Midbrain (tissue), 1 donor: Measurements from ENCODE around the gene DAO.
"Not testable (repeated sequence)": the region's sequence is repeated elsewhere in the genome, so short reads cannot be mapped to it uniquely, and the experiment has no call there.

Experiments
- DNase-seq: peaks from one replicate; lab custom pipeline; 2025; lab: John Stamatoyannopoulos, UW

Gene DAO

DNA sequence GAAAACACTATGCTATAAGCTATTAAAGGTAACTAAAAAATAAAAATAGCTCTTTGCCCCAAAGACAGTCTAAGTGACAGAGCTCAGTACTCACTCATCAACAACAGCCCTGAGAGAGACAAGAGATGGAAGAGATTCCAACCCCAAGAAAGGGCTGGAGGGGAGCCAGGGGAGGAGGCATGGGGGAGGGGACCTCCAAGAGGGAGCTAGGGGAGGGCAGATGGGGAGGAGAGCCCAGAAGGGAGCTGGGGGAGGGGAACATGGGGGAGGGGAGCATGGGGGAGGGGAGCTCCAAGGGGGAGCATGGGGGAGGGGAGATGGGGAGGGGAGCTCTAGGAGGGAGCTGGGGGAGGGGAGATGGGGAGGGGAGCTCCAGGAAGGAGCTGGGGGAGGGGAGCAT, 30.2 kb upstream of the DAO start:
- DNase-seq = no peak

DNA sequence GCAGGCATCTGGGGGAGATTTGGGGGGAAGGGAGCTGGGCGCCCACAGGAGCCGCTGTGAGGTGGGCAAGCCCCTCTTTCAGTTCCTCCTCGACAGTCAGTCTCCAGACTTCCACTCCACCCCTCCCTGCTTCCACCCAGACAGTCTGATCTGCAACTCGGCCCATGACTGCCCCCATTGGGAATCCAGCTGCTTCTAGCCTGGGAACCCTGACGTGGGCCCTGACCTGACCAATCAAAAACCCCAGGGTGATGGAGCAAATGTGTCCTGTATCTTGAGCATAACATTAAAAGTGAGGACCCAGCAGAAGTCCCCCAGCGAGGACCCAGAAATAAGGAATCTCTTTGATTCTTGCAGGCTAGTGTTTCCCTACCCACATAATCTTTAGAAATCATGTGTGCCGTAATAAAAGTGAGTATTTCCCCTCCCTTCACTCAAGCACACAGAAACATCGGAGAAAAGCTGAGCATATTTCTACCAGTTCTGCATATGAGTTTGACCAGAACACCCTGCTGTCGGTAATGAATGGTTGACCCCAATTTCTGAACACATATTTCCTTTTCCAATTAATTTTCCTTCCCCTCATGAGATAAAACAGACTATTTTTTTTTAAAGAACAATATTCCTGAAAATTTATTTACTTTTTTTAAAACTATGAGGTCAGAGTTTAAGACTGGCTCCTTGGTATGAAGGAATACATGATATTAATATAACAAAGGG, 28.9 kb upstream of the DAO start:
- peak; percentile 33 for DNase-seq

GRCh38 chr12:108852674-108853309, 27.1 kb upstream of the DAO start:
- no peak for DNase-seq

- DNase-seq = no peak
These were observed 26.5 kb upstream of the DAO start for GRCh38 chr12:108853426-108853825.

GRCh38 chr12:108853981-108854446, 25.9 kb upstream of the DAO start:
- DNase-seq = no peak

- no peak for DNase-seq
These were observed 25.2 kb upstream of the DAO start for GRCh38 chr12:108854451-108855283.

DNA sequence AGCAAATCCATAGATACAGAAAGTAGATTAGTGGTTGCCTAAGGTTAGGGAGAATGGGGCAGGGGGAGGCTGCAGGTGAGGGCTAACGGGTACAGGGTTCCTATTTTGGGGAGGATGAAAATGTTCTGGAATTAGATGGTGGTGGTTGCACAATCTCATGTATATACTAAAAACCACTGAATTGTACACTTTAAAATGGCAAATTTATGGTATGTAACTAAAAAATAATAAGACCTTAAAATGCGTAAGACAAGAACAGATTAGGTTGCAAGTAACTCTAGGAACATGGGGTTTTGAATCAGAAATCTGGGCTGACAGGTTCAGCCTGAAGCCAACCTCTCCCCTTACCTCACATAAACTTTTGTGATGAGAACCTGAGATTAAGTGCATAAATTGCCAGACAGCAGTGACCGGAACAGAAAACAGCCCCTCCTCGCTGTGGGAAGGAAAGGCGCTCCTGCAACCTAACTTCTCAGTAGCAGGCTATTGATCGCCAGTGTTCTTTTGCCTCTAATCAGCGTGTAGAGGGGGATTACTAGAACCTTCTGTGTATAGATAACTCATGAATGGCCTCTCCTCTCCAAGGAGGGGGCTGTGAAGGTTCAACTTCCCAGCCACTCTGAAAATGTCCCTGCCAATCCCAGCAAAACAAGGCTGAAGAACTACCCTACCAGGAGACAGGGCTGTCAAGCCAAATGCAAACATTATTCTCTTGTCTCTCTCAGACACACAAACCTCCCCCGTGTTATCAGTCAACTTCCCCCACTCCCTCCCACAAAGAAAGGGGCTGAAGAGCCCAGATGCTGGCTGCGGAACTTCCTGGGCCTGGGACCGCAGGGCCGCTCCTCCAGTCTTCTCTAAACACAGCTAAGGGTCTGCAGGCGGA, 24.4 kb upstream of the DAO start:
- no peak for DNase-seq

GRCh38 chr12:108856170-108856427, 23.8 kb upstream of the DAO start:
- DNase-seq = no peak

DNA sequence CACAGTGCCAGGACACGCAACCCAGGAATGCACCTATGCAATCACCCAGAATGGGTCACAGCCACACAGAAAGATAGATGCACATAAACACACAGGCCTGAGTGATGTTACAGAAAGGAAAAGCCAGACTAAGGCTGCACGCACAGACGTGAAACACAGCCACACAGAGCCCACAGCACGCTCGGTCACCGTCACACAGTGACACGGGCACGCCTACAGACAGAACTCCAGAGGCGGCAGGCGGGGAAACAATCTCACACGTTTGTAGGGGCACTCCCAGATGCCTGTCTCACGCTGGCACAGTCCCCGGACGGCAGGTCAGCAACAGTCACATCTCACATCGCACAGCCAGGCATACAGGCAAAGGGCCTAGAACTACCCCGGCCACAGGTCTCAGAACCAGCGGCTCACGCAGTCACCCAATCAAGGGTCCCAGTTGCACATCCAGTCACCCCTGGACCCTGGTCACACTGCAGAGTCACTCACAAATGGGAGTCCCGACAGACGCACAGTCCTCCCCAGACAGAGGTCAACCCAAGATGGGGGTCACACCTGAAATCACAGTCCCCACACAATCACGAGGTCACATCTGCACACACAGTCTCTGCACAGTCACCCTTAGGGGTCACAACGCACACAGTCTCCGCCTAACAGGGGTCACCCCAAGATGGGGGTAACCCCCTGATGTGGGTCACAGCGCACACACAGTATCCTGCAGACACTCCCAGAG, 23.3 kb upstream of the DAO start:
- peak; percentile 55 for DNase-seq

DNA sequence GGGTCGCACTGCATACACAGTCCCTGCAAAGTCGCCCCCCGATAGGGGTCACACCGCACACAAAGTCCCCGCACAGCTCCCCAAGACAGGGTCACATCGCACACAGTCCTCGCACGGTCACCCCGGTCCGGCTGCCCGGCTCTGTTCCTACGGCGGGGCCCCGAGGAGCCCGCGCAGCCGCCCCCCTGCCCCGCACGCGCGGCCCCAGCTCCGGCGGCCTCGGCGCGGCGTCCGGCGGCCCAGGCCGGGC, 22.8 kb upstream of the DAO start:
- DNase-seq = no peak

- peak; percentile 68 for DNase-seq
These were observed 21.4 kb upstream of the DAO start for GRCh38 chr12:108858311-108859074.

DNA sequence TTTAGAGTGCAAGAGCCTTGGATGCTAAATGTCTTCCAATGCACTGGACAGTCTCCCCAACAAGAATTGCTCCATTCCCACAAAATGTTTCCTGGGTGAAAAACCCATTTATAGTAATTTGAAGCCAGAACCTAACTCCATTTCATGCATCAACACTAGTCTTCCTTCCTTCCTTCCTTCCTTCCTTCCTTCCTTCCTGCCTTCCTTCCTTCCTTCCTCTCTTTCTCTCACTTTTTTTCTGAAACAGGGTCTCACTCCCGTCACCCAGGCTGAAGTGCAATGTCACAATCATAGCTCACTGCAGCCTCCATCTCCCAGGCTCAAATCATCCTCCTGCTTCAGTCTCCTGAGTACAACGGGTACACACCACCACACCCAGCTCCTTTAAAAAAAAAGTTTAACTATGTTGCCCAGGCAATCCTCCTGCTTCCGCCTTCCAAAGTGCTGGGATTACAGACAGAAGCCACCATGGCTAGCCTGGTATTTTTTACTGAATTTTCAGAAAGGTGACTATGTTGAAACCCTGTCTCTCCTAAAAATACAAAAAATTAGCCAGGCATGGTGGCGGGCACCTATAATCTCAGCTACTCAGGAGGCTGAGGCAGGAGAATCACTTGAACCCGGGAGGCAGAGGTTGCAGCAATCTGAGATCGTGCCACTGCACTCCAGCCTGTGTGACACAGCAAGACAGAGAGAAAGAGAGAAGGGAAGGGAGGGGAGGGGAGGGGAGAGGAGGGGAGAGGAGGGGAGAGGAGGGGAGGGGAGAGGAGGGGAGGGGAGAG, 20.6 kb upstream of the DAO start:
- DNase-seq = not testable (repeated sequence)

GRCh38 chr12:108859923-108860291, 20.0 kb upstream of the DAO start:
- no peak for DNase-seq

- DNase-seq = no peak
These were observed 19.4 kb upstream of the DAO start for GRCh38 chr12:108860443-108860842.

- no peak for DNase-seq
These were observed 17.9 kb upstream of the DAO start for GRCh38 chr12:108861878-108862587.

DNA sequence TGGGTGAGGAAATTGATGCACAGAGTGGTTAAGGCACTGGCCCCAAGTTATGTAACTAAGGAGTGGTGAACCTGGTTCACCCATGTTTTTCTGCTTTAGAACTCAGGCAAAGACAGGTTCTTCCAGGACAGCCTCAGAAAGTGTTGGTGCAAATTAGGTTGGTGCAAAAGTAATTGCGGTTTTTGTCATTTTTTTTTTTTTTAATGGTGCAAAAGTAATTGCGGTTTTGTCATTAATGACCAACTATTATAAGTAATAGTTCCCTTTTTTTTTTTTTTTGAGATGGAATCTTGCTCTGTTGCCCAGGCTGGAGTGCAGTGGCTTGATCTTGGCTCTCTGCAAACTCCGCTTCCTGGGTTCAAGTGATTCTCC, 17.3 kb upstream of the DAO start:
- DNase-seq = no peak

DNA sequence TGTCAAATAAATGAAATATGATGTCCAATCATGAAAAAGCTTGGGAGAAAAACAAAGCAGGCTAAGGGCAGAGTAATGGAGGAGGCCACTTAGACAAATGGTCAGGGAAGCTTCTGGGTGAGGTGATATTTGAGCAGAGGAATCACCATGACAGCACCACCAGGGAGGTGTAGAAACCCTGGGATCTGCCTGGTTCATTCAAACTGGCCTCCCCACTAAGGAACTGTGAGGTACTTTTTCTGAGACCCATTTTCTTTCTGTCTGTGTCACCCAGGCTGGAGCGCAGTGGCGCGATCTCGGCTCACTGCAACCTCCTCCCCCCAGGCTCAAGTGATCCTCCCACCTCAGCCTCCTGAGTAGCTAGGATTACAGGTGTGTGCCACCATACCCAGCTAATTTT, 14.7 kb upstream of the DAO start:
- DNase-seq = no peak

DNA sequence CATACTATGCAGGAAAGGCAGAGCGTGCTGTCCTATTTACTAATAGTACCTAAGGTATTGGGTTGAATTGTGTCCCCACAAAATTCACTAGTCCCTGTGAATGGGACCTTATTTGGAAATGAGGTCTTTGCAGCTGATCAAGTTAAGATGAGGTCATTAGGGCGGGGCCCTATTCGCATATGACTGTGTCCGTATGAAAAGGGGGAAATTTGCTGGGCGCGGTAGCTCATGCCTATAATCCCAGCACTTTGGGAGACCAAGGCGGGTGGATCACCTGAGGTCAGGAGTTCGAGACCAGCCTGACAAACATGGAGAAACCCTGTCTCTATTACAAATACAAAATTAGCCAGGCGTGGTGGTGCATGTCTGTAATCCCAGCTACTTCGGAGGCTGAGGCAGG, 13.8 kb upstream of the DAO start:
- DNase-seq = not testable (repeated sequence)

- DNase-seq = no peak
These were observed 11.1 kb upstream of the DAO start for GRCh38 chr12:108868781-108869180.

- no peak for DNase-seq
These were observed 4.6 kb upstream of the DAO start for GRCh38 chr12:108875280-108875679.
